Measurements from ENCODE around the gene RHOA. TPM values are rescaled to one million over a fixed set of nuclear protein-coding genes. Genes with fewer than 3 reads are reported as not detected.
A peak's percentile ranks its signal among the peaks of the same experiment; 100 is the strongest.
"Not testable (repeated sequence)": the region's sequence is repeated elsewhere in the genome, so short reads cannot be mapped to it uniquely, and the experiment has no call there.

The RHOA gene
- total RNA-seq, 2 experiments from 2014 or later: 438 to 449 TPM

DNA sequence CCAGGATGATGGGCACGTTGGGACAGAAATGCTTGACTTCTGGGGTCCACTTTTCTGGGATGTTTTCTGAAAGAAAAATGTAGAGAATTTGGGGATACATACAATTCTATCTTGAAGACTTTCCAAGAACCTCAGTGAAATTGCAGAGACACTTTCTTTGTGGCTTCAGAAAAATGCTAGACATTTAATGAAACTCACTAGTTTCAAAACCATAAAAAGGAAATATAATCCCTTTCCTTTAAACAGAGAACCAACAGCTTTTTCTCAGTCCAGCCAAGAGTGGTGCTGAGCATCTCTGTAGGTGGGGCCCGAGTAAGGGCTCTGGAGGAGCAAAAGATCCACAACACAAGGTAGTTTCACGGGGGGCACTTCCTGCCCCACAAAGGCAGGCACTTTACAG lies 49.2 kb downstream of the RHOA start:
- no peaks in the 10 kb centered on the region for H3K27me3 Mint-ChIP-seq
- CTCF ChIA-PET: interaction anchor here (0.6 to 0.7 kb wide), 4 partner anchors 15 to 395 kb away, joined by 3 read pairs; no protein-coding TSS in a partner anchor
- peaks cover 55% of the 10 kb centered on the region for H3K36me3 Mint-ChIP-seq (ENCODE audit: low read depth)
- POLR2A ChIA-PET: no interaction called here
- peak overlapping the region; percentile 53 for H3K27ac Mint-ChIP-seq
- H3K4me1 Mint-ChIP-seq: peaks cover 10% of the 10 kb centered on the region
- intact Hi-C loops (cut with DNase I, micrococcal nuclease): no loop called here
- ATAC-seq: no peak
- no peak overlapping the region for H3K4me3 Mint-ChIP-seq
- H3K9me3 Mint-ChIP-seq (ENCODE audit: low read depth): no peaks in the 10 kb centered on the region
- no peak for DNase-seq

DNA sequence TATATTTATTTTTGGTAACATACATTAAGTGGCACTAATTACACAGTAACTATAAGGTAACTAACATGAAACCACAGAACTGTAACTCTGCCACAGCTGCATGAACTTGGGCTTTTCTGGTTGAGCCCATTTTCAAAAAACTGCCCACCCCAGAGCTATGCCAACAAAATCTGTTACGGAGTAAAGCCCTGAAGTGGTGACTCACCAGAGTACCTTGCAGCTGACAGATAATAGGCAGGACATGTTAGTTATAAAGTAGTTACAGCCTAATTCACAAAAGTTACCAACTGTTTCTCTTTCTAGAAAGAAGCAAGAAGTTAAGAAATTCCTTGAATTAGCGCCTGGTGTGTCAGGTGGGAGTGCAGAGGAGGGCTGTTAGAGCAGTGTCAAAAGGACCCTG lies 52.2 kb downstream of the RHOA start:
- Mint-ChIP-seq H3K36me3 (ENCODE audit: low read depth) (peaks cover 55% of the 10 kb centered on the region), H3K4me3 (peak overlapping the region; percentile 94)

DNA sequence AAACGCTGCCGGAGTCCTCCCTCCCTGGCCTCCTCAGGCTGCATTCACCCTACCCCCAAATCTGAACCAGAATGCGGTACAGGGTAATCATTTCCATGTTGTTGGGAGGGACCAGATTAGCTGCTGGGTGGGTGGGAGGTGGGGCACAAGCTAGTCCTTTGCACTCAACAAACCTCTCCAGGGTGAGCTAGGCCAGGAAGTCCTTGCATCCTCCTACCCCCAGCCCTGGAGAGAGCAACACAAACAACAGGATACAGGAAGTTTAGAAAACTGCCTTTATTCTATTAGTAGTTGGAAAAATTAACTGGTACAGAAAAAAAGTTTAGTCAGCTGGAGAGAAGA lies 52.9 kb downstream of the RHOA start:
- Mint-ChIP-seq H3K27ac (peak overlapping the region; percentile 92), H3K4me3 (peak overlapping the region; percentile 94), H3K9me3 (ENCODE audit: low read depth) (no peaks in the 10 kb centered on the region), H3K36me3 (ENCODE audit: low read depth) (peaks cover 55% of the 10 kb centered on the region), H3K4me1 (peaks cover 18% of the 10 kb centered on the region), H3K27me3 (no peaks in the 10 kb centered on the region)
- ATAC-seq (peak; percentile 28), DNase-seq (no peak)
- intact Hi-C loops (cut with DNase I, micrococcal nuclease): loop anchor here (1.0 to 5.0 kb wide), 7 partner anchors 18 to 265 kb away; partner anchors contain the start of genes TCTA (in 2 of the 2), USP4 (in 2 of the 2), NICN1 (in 1 of the 2) and QRICH1 (in 1 of the 2)
- ChIA-PET POLR2A (interaction anchor here (0.6 to 3.0 kb wide), 4 partner anchors 14 to 70 kb away, joined by 3 to 9 read pairs (median 4); partner anchors contain the start of genes NICN1 and USP4), CTCF (interaction anchor here (1.4 kb wide), 1 partner anchor 19 kb away, joined by 4 read pairs; the partner anchor contains the start of gene USP4)

More for the DNA sequence above, 52.2 kb downstream of the RHOA start:
- Mint-ChIP-seq H3K27ac (peak overlapping the region; percentile 66), H3K9me3 (ENCODE audit: low read depth) (no peaks in the 10 kb centered on the region), H3K27me3 (no peaks in the 10 kb centered on the region), H3K4me1 (peaks cover 18% of the 10 kb centered on the region)
- CTCF ChIA-PET: interaction anchor here (1.4 kb wide), 1 partner anchor 19 kb away, joined by 4 read pairs; the partner anchor contains the start of gene USP4
- ATAC-seq (no peak), DNase-seq (no peak)
- POLR2A ChIA-PET: interaction anchor here (3.0 kb wide), 1 partner anchor 19 kb away, joined by 9 read pairs; the partner anchor contains the start of gene USP4
- intact Hi-C loops (cut with DNase I, micrococcal nuclease): loop anchor here in 1 of 2 experiments (5.0 kb wide), 1 partner anchor 53 kb away; the partner anchor contains the start of genes RHOA and TCTA

DNA sequence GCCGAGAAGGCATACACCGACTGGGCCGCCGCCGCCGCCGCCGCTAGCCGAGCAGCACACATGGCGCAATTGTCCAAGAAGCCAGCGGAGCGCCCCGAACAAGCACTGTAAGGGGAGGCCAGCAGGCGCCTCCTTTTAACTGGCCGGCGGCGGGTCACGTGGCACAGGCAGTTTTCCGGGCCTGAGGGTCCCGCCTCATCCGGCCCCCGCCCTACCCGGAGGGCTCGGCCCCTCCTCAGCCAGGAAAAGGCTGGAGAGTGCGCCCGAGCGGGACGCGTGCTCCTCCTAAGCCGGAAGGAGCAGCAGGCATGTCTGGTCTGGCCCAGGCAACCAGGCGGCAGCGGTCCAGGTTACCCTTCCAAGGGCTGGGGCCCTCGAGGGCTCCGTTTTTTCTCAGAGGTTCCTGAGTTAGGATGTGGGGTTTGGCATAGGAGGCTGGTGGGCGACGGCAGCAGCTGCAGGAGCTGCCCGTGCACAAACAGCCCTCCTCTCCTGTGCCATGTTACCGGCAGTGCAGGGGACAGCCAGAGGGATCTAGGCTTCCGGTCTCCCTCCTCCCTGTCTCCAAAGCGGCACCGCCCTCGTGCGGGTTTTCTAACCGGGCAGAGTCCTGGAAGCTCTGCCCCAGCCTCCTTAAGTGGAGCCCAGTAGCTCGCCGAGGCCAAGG lies 53.4 kb downstream of the RHOA start, which contains the start of gene GPX1:
Gene GPX1 (minus strand): TSS at position 137 of the 667 bp plus-strand sequence. CDS start 75 bp downstream, at position 62.
- CTCF ChIA-PET: interaction anchor here (1.3 to 1.7 kb wide), 4 partner anchors 13 to 86 kb away, joined by 3 to 7 read pairs (median 4); partner anchors contain the start of gene USP4
- intact Hi-C loops (cut with DNase I, micrococcal nuclease): loop anchor here (1.0 to 5.0 kb wide), 7 partner anchors 18 to 264 kb away; partner anchors contain the start of genes TCTA (in 2 of the 2), USP4 (in 2 of the 2), NICN1 (in 1 of the 2) and QRICH1 (in 1 of the 2)

DNA sequence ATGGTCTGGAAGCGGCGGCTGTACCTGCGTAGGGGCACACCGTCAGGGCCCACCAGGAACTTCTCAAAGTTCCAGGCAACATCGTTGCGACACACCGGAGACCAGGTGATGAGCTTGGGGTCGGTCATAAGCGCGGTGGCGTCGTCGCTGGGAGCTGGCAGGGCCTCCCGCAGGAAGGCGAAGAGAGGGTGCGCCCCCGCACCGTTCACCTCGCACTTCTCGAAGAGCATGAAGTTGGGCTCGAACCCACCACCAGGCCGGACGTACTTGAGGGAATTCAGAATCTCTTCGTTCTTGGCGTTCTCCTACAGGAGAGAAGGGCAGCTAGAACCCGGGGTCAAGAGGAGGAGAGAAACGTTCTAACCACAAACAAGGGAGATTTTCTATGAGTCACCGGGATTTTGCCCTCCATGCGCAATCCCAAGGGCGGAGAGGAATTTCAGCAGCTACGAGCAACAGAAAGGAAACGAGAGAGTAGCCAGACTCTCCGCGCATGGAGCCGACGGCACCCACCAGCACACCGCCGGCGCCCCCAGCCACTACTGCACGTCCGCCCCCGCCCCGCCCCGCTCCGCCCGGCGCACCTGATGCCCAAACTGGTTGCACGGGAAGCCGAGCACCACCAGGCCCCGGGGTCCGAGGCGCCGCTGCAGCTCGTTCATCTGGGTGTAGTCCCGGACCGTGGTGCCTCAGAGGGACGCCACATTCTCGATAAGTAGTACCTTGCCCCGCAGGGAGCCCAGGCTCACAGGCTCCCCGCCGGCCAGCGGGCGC lies 54.1 kb downstream of the RHOA start:
- ATAC-seq (peak; percentile 13), DNase-seq (peak; percentile 68)
- POLR2A ChIA-PET: interaction anchor here (0.8 kb wide), 1 partner anchor 17 kb away, joined by 5 read pairs; no protein-coding TSS in a partner anchor
- not testable (repeated sequence) for H3K9me3 Mint-ChIP-seq (ENCODE audit: low read depth); H3K27me3 Mint-ChIP-seq
- H3K4me1 Mint-ChIP-seq: peaks cover 14% of the 10 kb centered on the region
- H3K4me3 Mint-ChIP-seq: peak overlapping the region; percentile 94
- intact Hi-C loops (cut with DNase I, micrococcal nuclease): loop anchor here (1.0 to 5.0 kb wide), 7 partner anchors 17 to 263 kb away; partner anchors contain the start of genes TCTA (in 2 of the 2), USP4 (in 2 of the 2), NICN1 (in 1 of the 2) and QRICH1 (in 1 of the 2)
- peaks cover 49% of the 10 kb centered on the region for H3K36me3 Mint-ChIP-seq (ENCODE audit: low read depth)
- peak overlapping the region; percentile 98 for H3K27ac Mint-ChIP-seq
- CTCF ChIA-PET: interaction anchor here (0.6 to 1.7 kb wide), 5 partner anchors 13 to 316 kb away, joined by 3 to 7 read pairs (median 3); partner anchors contain the start of gene USP4

More for the DNA sequence above, 53.4 kb downstream of the RHOA start, which contains the start of gene GPX1:
- Mint-ChIP-seq H3K4me1 (peaks cover 18% of the 10 kb centered on the region), H3K27ac (peak within 1 kb of the TSS; percentile 98), H3K27me3 (no peaks in the 10 kb centered on the region), H3K36me3 (ENCODE audit: low read depth) (peaks cover 53% of the 10 kb centered on the region), H3K9me3 (ENCODE audit: low read depth) (no peaks in the 10 kb centered on the region), H3K4me3 (peak within 1 kb of the TSS; percentile 94)
- DNase-seq: peak; percentile 92
- POLR2A ChIA-PET: interaction anchor here (0.6 to 3.0 kb wide), 4 partner anchors 13 to 71 kb away, joined by 3 to 9 read pairs (median 4); partner anchors contain the start of genes NICN1 and USP4
- peak; percentile 85 for ATAC-seq

DNA sequence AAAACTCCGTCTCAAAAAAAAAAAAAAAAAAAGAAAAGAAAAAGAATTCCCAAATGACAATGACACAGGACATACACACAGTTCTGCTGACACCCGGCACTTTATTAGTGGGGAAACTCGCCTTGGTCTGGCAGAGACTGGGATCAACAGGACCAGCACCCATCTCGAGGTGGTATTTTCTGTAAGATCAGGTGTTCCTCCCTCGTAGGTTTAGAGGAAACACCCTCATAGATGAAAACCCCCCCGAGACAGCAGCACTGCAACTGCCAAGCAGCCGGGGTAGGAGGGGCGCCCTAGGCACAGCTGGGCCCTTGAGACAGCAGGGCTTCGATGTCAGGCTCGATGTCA lies 54.7 kb downstream of the RHOA start:
- not testable (repeated sequence) for DNase-seq; H3K27me3 Mint-ChIP-seq; H3K9me3 Mint-ChIP-seq (ENCODE audit: low read depth)
- peak; percentile 1 for ATAC-seq
- peak overlapping the region; percentile 94 for H3K4me3 Mint-ChIP-seq
- intact Hi-C loops (cut with DNase I, micrococcal nuclease): loop anchor here in 1 of 2 experiments (5.0 kb wide), 1 partner anchor 55 kb away; the partner anchor contains the start of genes RHOA and TCTA
- ChIA-PET POLR2A (interaction anchor here (0.8 kb wide), 1 partner anchor 17 kb away, joined by 5 read pairs; no protein-coding TSS in a partner anchor), CTCF (interaction anchor here (0.6 to 1.7 kb wide), 5 partner anchors 12 to 316 kb away, joined by 3 to 7 read pairs (median 3); partner anchors contain the start of gene USP4)
- H3K36me3 Mint-ChIP-seq (ENCODE audit: low read depth): peaks cover 45% of the 10 kb centered on the region
- peak overlapping the region; percentile 98 for H3K27ac Mint-ChIP-seq
- peaks cover 17% of the 10 kb centered on the region for H3K4me1 Mint-ChIP-seq

DNA sequence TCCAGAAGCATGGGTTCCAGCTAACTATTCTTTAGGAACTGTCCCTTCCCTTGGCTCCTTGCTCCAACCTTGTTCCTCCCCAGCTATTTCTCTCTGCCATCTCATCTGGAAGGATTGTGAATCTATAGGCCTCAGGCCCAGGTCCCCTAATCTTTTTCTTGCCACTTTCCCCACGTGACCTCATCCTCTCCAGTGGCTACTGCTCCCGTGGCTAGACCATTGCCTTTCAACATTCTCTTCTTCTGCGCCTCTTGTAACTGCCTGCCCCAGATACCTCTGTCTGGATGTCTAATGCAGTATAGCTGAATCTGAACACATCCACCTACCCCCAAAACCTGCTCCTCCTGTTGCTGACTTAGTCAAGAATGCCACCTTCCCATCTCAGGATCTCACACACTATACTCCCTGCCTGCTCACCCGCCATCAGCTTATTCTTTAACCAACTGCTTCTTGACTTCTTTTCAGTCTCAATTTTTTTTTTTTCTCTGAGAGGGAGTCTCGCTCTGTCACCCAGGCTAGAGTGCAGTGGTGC lies 58.8 kb downstream of the RHOA start:
- Mint-ChIP-seq H3K27me3 (no peaks in the 10 kb centered on the region), H3K4me1 (peaks cover 14% of the 10 kb centered on the region), H3K9me3 (ENCODE audit: low read depth) (no peaks in the 10 kb centered on the region), H3K36me3 (ENCODE audit: low read depth) (peaks cover 22% of the 10 kb centered on the region), H3K4me3 (no peak overlapping the region), H3K27ac (no peak overlapping the region)
- DNase-seq (no peak), ATAC-seq (no peak)
- intact Hi-C loops (cut with DNase I, micrococcal nuclease): no loop called here
- ChIA-PET POLR2A (interaction anchor here (1.0 kb wide), 1 partner anchor 13 kb away, joined by 8 read pairs; the partner anchor contains the start of gene USP4), CTCF (interaction anchor here (1.2 to 1.4 kb wide), 2 partner anchors 13 to 96 kb away, joined by 3 to 4 read pairs; partner anchors contain the start of gene USP4)

DNA sequence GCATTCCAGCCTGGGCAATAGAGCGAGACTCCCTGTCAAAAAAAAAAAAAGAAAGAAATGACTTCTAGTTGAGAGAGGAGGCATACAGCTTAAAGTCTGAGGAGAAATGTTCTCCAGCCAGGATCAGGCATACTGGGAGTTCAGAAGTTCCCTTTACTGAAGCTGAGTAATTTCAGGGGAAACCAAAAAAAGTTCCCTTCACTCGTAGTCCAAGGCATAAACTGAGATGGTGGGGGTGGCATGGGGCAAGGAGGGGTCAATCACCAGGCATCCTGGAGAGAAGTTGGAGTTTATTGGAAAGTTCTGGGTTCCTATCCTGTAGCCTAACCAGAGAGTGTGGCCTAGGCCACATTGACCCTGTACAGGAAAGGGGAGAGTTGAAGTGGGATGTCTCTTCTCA lies 59.5 kb downstream of the RHOA start:
- Mint-ChIP-seq H3K4me3 (no peak overlapping the region), H3K9me3 (ENCODE audit: low read depth) (no peaks in the 10 kb centered on the region), H3K27ac (no peak overlapping the region), H3K4me1 (peaks cover 14% of the 10 kb centered on the region), H3K36me3 (ENCODE audit: low read depth) (peaks cover 18% of the 10 kb centered on the region), H3K27me3 (no peaks in the 10 kb centered on the region)
- intact Hi-C loops (cut with DNase I, micrococcal nuclease): no loop called here
- ChIA-PET POLR2A (interaction anchor here (1.0 kb wide), 1 partner anchor 12 kb away, joined by 8 read pairs; the partner anchor contains the start of gene USP4), CTCF (interaction anchor here (0.6 to 1.6 kb wide), 3 partner anchors 12 to 331 kb away, joined by 3 to 4 read pairs (median 4); partner anchors contain the start of gene USP4)
- ATAC-seq: no peak
- DNase-seq: no peak

DNA sequence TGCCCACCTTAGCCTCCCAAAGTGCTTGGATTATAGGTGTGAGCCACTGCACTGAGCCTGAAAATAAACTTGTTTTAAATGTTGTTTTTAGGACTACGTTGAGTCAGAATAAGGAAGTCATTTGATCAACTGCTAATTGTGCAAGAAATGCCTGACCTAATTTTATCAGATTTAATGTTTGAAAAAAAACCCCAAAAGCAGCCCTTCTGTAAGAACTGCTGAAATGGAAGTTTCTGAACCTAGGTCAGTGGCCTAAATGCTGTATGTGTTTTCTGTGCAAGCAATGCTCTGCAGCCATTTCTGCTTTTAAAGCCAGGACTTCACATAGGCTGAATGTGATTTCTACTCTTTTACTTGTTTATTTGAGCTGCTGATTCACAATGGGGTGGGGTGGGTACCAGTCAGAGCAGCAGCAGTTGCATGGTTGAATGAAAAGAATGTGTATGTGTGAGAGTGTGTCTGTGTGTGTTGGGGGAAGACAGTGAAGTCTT lies 60.2 kb downstream of the RHOA start:
- DNase-seq: no peak
- POLR2A ChIA-PET: interaction anchor here (0.6 kb wide), 1 partner anchor 121 kb away, joined by 3 read pairs; no protein-coding TSS in a partner anchor

More for the DNA sequence above, 60.2 kb downstream of the RHOA start:
- Mint-ChIP-seq H3K9me3 (ENCODE audit: low read depth) (no peaks in the 10 kb centered on the region), H3K4me1 (peaks cover 12% of the 10 kb centered on the region), H3K36me3 (ENCODE audit: low read depth) (peaks cover 15% of the 10 kb centered on the region), H3K27me3 (no peaks in the 10 kb centered on the region), H3K4me3 (no peak overlapping the region), H3K27ac (peak overlapping the region; percentile 2)
- intact Hi-C loops (cut with DNase I, micrococcal nuclease): no loop called here
- ATAC-seq: no peak
- CTCF ChIA-PET: interaction anchor here (1.3 to 1.6 kb wide), 3 partner anchors 11 to 98 kb away, joined by 3 to 4 read pairs (median 4); partner anchors contain the start of gene USP4
